ENCODE measurements around the gene SNORC.
"Not testable (repeated sequence)": the region's sequence is repeated elsewhere in the genome, so short reads cannot be mapped to it uniquely, and the experiment has no call there.

The SNORC gene

DNA sequence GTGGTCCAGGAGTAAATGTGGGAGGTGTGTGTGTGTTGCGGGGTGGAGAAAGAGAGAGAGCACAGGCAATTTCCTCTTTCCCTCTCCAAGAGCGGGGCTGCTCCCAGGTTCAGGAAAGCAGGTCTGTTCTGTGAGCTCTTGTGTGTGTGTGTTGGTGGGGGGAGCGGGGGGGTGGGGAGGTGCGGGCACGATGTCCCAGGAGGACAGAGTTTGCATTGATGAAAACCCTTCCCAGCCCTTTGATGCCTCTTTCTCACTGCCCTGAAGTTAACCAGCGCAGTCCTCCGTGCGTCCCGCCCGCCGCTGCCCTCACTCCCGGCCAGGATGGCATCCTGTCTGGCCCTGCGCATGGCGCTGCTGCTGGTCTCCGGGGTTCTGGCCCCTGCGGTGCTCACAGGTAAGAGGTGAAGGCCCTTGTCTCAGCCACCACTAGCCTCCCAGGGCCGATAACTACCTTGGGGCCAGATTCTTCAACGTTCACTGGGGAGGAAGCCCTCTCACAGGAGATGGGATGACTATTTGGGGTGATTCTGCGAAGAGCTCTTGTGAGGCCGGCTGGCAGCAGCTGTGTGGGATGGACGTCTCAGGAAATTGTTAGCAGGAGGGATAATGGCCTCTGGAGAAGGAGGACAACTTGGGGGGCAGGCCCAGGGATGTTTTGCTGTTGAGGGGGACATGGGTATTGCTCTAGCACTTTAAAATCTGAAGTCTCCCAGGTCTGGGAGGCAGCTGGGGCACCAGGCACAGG lies at the start of gene SNORC:
SNORC (plus strand) TSS at position 247 of the 748 bp plus-strand sequence; CDS start at position 325, 78 bp downstream.
- no peak for DNase-seq (ENCODE audit: low read depth)

DNA sequence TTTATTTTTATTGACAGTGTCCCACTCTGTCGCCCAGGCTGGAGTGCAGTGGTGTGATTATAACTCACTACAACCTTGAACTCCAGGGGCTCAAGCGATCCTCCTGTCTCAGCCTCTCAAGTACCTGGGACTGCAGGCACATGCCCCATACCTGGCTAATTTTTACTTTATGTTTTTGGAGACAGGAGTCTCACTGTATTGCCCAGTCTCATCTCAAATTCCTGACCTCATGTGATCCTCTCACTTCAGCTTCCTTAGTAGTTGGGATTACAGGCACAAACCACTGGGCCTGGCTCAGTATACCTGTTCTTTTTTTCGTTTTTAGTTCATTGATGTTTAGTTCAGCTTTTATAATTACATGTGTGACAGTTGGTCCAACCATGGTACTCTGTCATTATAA lies 40.1 kb upstream of the SNORC start:
- no peak for DNase-seq (ENCODE audit: low read depth)

GRCh38 chr2:232831496-232831895 lies 38.6 kb upstream of the SNORC start:
- no peak for DNase-seq (ENCODE audit: low read depth)

DNA sequence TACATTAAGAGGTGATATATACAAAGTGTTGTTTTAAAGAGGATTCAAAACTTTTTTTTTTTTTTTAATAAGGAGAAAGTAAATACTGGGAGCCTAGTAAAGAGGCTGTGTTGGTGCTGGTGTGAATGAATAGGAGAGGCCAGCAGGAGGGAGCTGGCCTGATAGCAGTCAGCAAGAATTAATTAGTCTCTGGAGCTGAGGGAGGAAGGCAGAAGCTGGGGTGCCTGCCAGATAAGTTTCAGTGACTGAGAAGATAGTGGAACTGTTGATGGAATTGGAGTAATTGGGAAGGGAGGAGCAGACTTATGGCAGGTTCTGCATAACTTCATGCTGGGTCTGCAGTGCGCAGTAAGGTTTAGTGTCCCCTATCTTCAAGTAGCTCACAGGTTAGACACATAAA lies 36.2 kb upstream of the SNORC start:
- DNase-seq (ENCODE audit: low read depth), result no peak

- DNase-seq (ENCODE audit: low read depth), result no peak
Measured at GRCh38 chr2:232835687-232836208, 34.3 kb upstream of the SNORC start.

DNA sequence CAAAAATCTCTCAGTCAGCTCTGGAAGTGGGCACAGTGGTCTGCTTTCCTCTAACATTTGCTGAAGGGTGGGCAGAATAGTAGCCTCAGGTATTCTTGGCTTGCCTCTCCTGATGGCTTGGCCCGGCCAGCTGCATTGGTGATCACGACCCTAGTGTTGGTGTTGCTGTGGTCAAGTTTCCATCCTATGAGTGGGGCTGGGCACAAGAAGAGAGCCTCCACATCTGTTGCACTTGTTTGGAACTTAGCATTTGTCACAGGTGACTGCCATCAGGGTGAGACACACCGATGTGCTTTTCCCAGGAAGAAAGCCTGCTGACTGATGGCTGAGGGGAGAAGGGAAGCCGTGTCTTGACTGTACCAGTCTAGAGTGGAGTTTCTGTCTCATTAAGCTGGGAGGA lies 33.1 kb upstream of the SNORC start:
- no peak for DNase-seq (ENCODE audit: low read depth)

GRCh38 chr2:232838406-232838874 lies 31.6 kb upstream of the SNORC start:
- peak; percentile 62 for DNase-seq (ENCODE audit: low read depth)

- no peak for DNase-seq (ENCODE audit: low read depth)
Measured at GRCh38 chr2:232839411-232840079, 30.5 kb upstream of the SNORC start.

GRCh38 chr2:232842689-232843088 lies 27.4 kb upstream of the SNORC start:
- no peak for DNase-seq (ENCODE audit: low read depth)

- no peak for DNase-seq (ENCODE audit: low read depth)
Measured at GRCh38 chr2:232843834-232844233, 26.2 kb upstream of the SNORC start.

DNA sequence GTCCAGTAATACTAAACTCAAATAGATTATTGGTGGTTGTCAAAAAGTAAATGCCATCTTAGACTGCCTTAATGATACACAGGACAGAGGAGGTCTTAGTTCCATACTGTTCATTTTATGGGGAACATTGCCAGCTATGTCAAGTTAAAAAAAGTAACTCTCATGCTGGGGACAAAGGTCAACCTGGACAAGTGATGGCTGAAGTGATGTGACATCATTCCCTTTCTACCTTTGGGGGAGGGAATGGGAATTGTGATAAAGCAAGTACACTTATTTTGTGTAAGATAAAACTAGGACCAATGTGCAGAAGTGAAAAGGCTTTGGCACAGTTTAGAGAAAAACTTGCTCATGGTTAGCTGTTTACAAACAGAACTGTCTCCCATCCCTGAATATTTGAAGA lies 24.0 kb upstream of the SNORC start:
- DNase-seq (ENCODE audit: low read depth), result no peak

- DNase-seq (ENCODE audit: low read depth), result no peak
Measured at GRCh38 chr2:232850039-232850438, 20.0 kb upstream of the SNORC start.

- DNase-seq (ENCODE audit: low read depth), result not testable (repeated sequence)
Measured at GRCh38 chr2:232852081-232852480, 18.0 kb upstream of the SNORC start.

- DNase-seq (ENCODE audit: low read depth), result no peak
Measured at GRCh38 chr2:232852676-232853075, 17.4 kb upstream of the SNORC start.

- no peak for DNase-seq (ENCODE audit: low read depth)
Measured at GRCh38 chr2:232854082-232854481, 16.0 kb upstream of the SNORC start.

- DNase-seq (ENCODE audit: low read depth), result no peak
Measured at GRCh38 chr2:232857158-232857563, 12.9 kb upstream of the SNORC start.

GRCh38 chr2:232859385-232859916 lies 10.6 kb upstream of the SNORC start:
- DNase-seq (ENCODE audit: low read depth), result no peak

- no peak for DNase-seq (ENCODE audit: low read depth)
Measured at GRCh38 chr2:232860593-232861241, 9.3 kb upstream of the SNORC start.

GRCh38 chr2:232861353-232861752 lies 8.7 kb upstream of the SNORC start:
- DNase-seq (ENCODE audit: low read depth), result no peak

- DNase-seq (ENCODE audit: low read depth), result no peak
Measured at GRCh38 chr2:232863996-232864395, 6.1 kb upstream of the SNORC start.

- no peak for DNase-seq (ENCODE audit: low read depth)
Measured at GRCh38 chr2:232865165-232865564, 4.9 kb upstream of the SNORC start.

GRCh38 chr2:232866104-232866503 lies 4.0 kb upstream of the SNORC start:
- no peak for DNase-seq (ENCODE audit: low read depth)

Measured in T-helper 22 cell (primary cell).